K562 (cell line): ENCODE data around the gene ZNF559. TPM values are rescaled to one million over a fixed set of nuclear protein-coding genes. Genes with fewer than 3 reads are reported as not detected.

Experiments used
- CBX3 ChIP-seq, 2 experiments: IDR thresholded peaks; 1 replicate in 1 of 2; 2 replicates in 1 of 2; pipeline ENCODE4 v1.6.1; 2012; ENCODE audit warnings: inconsistent platforms in 2 of 2, low read length in 2 of 2, borderline replicate concordance in 1 of 2, control low read depth in 1 of 2
- MCM7 ChIP-seq, 2 experiments: fragments of 450-650 bp; IDR thresholded peaks; 2 replicates each; pipeline ENCODE4 v1.6.1; 2016 to 2018
- polyA plus RNA-seq, 8 experiments: library from polyadenylated mRNA; depleted of rRNA in 4 of 8; stranded (reverse) in 5 of 8; unstranded in 3 of 8; fragments of >200 nt; fragmentation: Nextera tagmentation in 2 of 8; fragmentation: Illumina TruSeq in 1 of 8; extraction: Ambion mirVana in 2 of 8; extraction: Trizol in 1 of 8; gene quantifications; 2 replicates each; pipeline versions ENCODE4 v1.2.1 to v1.2.3, GENCODE V29; 2011 to 2014; ENCODE audit warnings: inconsistent platforms in 1 of 8, missing spikeins in 1 of 8
- total RNA-seq, 7 experiments: library from RNA; depleted of rRNA in 6 of 7; stranded (reverse); fragments of >200 nt in 6 of 7; fragmentation: Illumina TruSeq in 2 of 7; extraction: Trizol in 2 of 7; gene quantifications; 2 replicates each; pipeline versions ENCODE4 v1.2.1 to v1.2.3, GENCODE V29; 2011 to 2021; ENCODE audit warnings: low replicate concordance in 1 of 7
- TF ChIP-seq, protein P1 (sequence below), 2 experiments: fragments of 450-650 bp; IDR thresholded peaks; 2 replicates each; pipeline ENCODE4 v1.6.1; 2018; ENCODE audit warnings: mild to moderate bottlenecking in 2 of 2, low read depth in 1 of 2; ENCODE audit not compliant: partially characterized antibody in 2 of 2

Gene ZNF559
- total and polyA plus RNA-seq, 9 of the 15 experiments (the other 6 are each of a cell fraction or from before 2014, with no cell fraction given) = 4.0 to 21.5 (median 11.5) TPM

DNA sequence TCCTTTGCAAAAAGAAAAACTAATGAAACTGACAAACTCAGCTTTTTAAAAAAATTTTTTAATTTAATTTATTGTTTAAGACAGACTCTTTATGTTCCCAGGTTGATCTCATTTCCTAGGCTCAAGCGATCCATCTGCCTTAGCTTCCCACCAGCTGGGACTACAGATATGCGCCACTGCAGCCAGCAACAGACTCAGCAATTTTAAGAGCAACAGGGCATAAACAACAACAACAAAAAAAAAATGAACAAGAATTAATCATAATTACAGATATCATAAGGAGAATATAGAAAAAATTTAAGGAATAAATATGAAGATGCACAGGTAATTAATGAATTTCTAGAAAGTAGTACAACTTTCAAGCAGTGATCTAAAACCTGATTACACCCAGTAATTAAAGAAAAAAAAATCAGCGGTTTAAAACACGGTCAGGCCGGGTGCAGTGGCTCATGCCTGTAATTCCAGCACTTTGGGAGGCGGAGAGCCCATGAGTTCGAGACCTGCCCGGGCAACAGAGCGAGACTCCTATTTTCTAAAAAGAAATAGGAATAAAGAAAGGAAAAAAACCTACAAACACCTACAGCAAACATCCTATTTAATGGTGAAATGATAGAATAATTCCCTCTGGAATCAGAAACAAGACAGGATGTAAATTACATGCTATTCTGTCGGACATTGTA is 15.7 kb upstream of the ZNF559 start (continued):
- TF ChIP-seq, protein P1, sequence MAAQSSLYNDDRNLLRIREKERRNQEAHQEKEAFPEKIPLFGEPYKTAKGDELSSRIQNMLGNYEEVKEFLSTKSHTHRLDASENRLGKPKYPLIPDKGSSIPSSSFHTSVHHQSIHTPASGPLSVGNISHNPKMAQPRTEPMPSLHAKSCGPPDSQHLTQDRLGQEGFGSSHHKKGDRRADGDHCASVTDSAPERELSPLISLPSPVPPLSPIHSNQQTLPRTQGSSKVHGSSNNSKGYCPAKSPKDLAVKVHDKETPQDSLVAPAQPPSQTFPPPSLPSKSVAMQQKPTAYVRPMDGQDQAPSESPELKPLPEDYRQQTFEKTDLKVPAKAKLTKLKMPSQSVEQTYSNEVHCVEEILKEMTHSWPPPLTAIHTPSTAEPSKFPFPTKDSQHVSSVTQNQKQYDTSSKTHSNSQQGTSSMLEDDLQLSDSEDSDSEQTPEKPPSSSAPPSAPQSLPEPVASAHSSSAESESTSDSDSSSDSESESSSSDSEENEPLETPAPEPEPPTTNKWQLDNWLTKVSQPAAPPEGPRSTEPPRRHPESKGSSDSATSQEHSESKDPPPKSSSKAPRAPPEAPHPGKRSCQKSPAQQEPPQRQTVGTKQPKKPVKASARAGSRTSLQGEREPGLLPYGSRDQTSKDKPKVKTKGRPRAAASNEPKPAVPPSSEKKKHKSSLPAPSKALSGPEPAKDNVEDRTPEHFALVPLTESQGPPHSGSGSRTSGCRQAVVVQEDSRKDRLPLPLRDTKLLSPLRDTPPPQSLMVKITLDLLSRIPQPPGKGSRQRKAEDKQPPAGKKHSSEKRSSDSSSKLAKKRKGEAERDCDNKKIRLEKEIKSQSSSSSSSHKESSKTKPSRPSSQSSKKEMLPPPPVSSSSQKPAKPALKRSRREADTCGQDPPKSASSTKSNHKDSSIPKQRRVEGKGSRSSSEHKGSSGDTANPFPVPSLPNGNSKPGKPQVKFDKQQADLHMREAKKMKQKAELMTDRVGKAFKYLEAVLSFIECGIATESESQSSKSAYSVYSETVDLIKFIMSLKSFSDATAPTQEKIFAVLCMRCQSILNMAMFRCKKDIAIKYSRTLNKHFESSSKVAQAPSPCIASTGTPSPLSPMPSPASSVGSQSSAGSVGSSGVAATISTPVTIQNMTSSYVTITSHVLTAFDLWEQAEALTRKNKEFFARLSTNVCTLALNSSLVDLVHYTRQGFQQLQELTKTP (IDR thresholded peaks at IDR 0.05; ENCODE audit: low read depth in 1 of 2, partially characterized antibody in 2 of 2) = no peak
- TF ChIP-seq MCM7 (IDR thresholded peaks at IDR 0.05) (no peak), CBX3 (IDR thresholded peaks at IDR 0.05; ENCODE audit: borderline replicate concordance in 1 of 2, low read length in 2 of 2) (no peak)
